ENCODE data around the gene ANXA6. TPM values are rescaled to one million over a fixed set of nuclear protein-coding genes. Genes with fewer than 3 reads are reported as not detected.

ANXA6 gene
- total RNA-seq, 1 donor from 2014 or later = 245 TPM

GRCh38 chr5:151123897-151124751 lies 33.5 kb downstream of the ANXA6 start:
- peak overlapping the region; percentile 38 for H3K27ac Mint-ChIP-seq (ENCODE audit: unreplicated experiment)
- H3K27me3 Mint-ChIP-seq (ENCODE audit: unreplicated experiment) = no peaks in the 10 kb centered on the region
- no peaks in the 10 kb centered on the region for H3K9me3 Mint-ChIP-seq (ENCODE audit: unreplicated experiment)
- no peak for DNase-seq (ENCODE audit: extremely low spot score, unreplicated experiment)
- no peak overlapping the region for H3K4me3 Mint-ChIP-seq (ENCODE audit: unreplicated experiment)
- peaks cover 51% of the 10 kb centered on the region for H3K36me3 Mint-ChIP-seq (ENCODE audit: unreplicated experiment)
- H3K4me1 Mint-ChIP-seq (ENCODE audit: unreplicated experiment) = peaks cover 4% of the 10 kb centered on the region
- no peak for TF ChIP-seq CTCF (IDR thresholded peaks at IDR 0.05)

GRCh38 chr5:151122828-151123227 lies 34.8 kb downstream of the ANXA6 start:
- TF ChIP-seq CTCF (IDR thresholded peaks at IDR 0.05) = no peak
- Mint-ChIP-seq H3K9me3 (ENCODE audit: unreplicated experiment) (no peaks in the 10 kb centered on the region), H3K36me3 (ENCODE audit: unreplicated experiment) (peaks cover 47% of the 10 kb centered on the region), H3K4me1 (ENCODE audit: unreplicated experiment) (peaks cover 4% of the 10 kb centered on the region), H3K27me3 (ENCODE audit: unreplicated experiment) (no peaks in the 10 kb centered on the region), H3K27ac (ENCODE audit: unreplicated experiment) (no peak overlapping the region), H3K4me3 (ENCODE audit: unreplicated experiment) (no peak overlapping the region)
- no peak for DNase-seq (ENCODE audit: extremely low spot score, unreplicated experiment)

GRCh38 chr5:151121665-151122064 lies 35.9 kb downstream of the ANXA6 start:
- DNase-seq (ENCODE audit: extremely low spot score, unreplicated experiment) = no peak
- Mint-ChIP-seq H3K36me3 (ENCODE audit: unreplicated experiment) (peaks cover 49% of the 10 kb centered on the region), H3K4me3 (ENCODE audit: unreplicated experiment) (no peak overlapping the region), H3K27ac (ENCODE audit: unreplicated experiment) (no peak overlapping the region), H3K27me3 (ENCODE audit: unreplicated experiment) (no peaks in the 10 kb centered on the region), H3K4me1 (ENCODE audit: unreplicated experiment) (peaks cover 4% of the 10 kb centered on the region), H3K9me3 (ENCODE audit: unreplicated experiment) (no peaks in the 10 kb centered on the region)
- TF ChIP-seq CTCF (IDR thresholded peaks at IDR 0.05) = no peak

GRCh38 chr5:151121095-151121494 lies 36.5 kb downstream of the ANXA6 start:
- Mint-ChIP-seq H3K27ac (ENCODE audit: unreplicated experiment) (no peak overlapping the region), H3K36me3 (ENCODE audit: unreplicated experiment) (peaks cover 48% of the 10 kb centered on the region), H3K4me3 (ENCODE audit: unreplicated experiment) (no peak overlapping the region), H3K27me3 (ENCODE audit: unreplicated experiment) (no peaks in the 10 kb centered on the region), H3K9me3 (ENCODE audit: unreplicated experiment) (no peaks in the 10 kb centered on the region), H3K4me1 (ENCODE audit: unreplicated experiment) (peaks cover under 1% of the 10 kb centered on the region)
- DNase-seq (ENCODE audit: extremely low spot score, unreplicated experiment) = no peak
- no peak for TF ChIP-seq CTCF (IDR thresholded peaks at IDR 0.05)

- Mint-ChIP-seq H3K27me3 (ENCODE audit: unreplicated experiment) (no peaks in the 10 kb centered on the region), H3K4me3 (ENCODE audit: unreplicated experiment) (no peak overlapping the region), H3K9me3 (ENCODE audit: unreplicated experiment) (no peaks in the 10 kb centered on the region), H3K27ac (ENCODE audit: unreplicated experiment) (no peak overlapping the region), H3K36me3 (ENCODE audit: unreplicated experiment) (peaks cover 38% of the 10 kb centered on the region), H3K4me1 (ENCODE audit: unreplicated experiment) (no peaks in the 10 kb centered on the region)
- no peak for DNase-seq (ENCODE audit: extremely low spot score, unreplicated experiment)
- no peak for TF ChIP-seq CTCF (IDR thresholded peaks at IDR 0.05)
Measured at GRCh38 chr5:151118913-151119575, 38.5 kb downstream of the ANXA6 start.

Data from osteocyte (in vitro differentiated cells).